HepG2 (cell line): ENCODE data around the gene DLEC1. TPM values are rescaled to one million over a fixed set of nuclear protein-coding genes. Genes with fewer than 3 reads are reported as not detected.

Experiments used
- DNMT1 ChIP-seq: sonication (generic); formaldehyde crosslinking; IDR thresholded peaks from 2 replicates; pipeline ENCODE4 v1.5.1; 2020; ENCODE audit warnings: mild to moderate bottlenecking, missing genetic modification reagents
- ETS1 ChIP-seq: sonication (generic); formaldehyde crosslinking; IDR thresholded peaks from 2 replicates; pipeline ENCODE4 v1.4.0; 2020; ENCODE audit warnings: missing genetic modification reagents
- GTF3A ChIP-seq: sonication (generic); formaldehyde crosslinking; conservative IDR thresholded peaks from 2 replicates; pipeline ENCODE4 v1.4.0; 2020; ENCODE audit warnings: mild to moderate bottlenecking, missing genetic modification reagents
- HMG20B ChIP-seq: conservative IDR thresholded peaks from 2 replicates; pipeline ENCODE4 v1.6.1; 2016; ENCODE audit warnings: missing genetic modification reagents, missing compliant biosample characterization
- MED8 ChIP-seq: sonication (generic); formaldehyde crosslinking; IDR thresholded peaks from 2 replicates; pipeline ENCODE4 v1.8.1; 2023; ENCODE audit warnings: mild to moderate bottlenecking, missing genetic modification reagents; ENCODE audit not compliant: insufficient replicate concordance
- MEF2D ChIP-seq: sonication (generic); formaldehyde crosslinking; IDR thresholded peaks from 2 replicates; pipeline ENCODE4 v1.5.1; 2020; ENCODE audit warnings: mild to moderate bottlenecking, missing genetic modification reagents
- MLLT10 ChIP-seq: sonication (generic); formaldehyde crosslinking; IDR thresholded peaks from 2 replicates; pipeline ENCODE4 v1.4.0; 2020; ENCODE audit warnings: missing genetic modification reagents
- NCOR1 ChIP-seq: fragments of 200-600 bp; sonication (generic); IDR thresholded peaks from 2 replicates; pipeline ENCODE4 v1.7.0; 2017; ENCODE audit warnings: antibody characterized with exemption, low read length, borderline replicate concordance
- PITX1 ChIP-seq: sonication (generic); formaldehyde crosslinking; IDR thresholded peaks from 2 replicates; pipeline ENCODE4 v1.5.1; 2020; ENCODE audit warnings: mild to moderate bottlenecking, missing genetic modification reagents
- PLRG1 ChIP-seq: fragments of 450-650 bp; conservative IDR thresholded peaks from 2 replicates; pipeline ENCODE4 v1.6.1; 2016
- SRSF1 ChIP-seq: fragments of 200-400 bp; formaldehyde crosslinking; optimal IDR thresholded peaks from 2 replicates; pipeline ENCODE3; 2017; ENCODE audit warnings: mild to moderate bottlenecking, low read depth, low read length, moderate library complexity
- U2AF1 ChIP-seq: fragments of 200-400 bp; formaldehyde crosslinking; optimal IDR thresholded peaks from 2 replicates; pipeline ENCODE3; 2017; ENCODE audit warnings: mild to moderate bottlenecking, low read depth, low read length
- ZC3H4 ChIP-seq: sonication (generic); formaldehyde crosslinking; IDR thresholded peaks from 2 replicates; pipeline ENCODE4 v1.4.0; 2020; ENCODE audit warnings: missing genetic modification reagents, borderline replicate concordance
- ZMAT3 ChIP-seq: sonication (generic); formaldehyde crosslinking; conservative IDR thresholded peaks from 2 replicates; pipeline ENCODE4 v1.7.0; 2021; ENCODE audit warnings: missing genetic modification reagents
- ZNF12 ChIP-seq: sonication (generic); formaldehyde crosslinking; IDR thresholded peaks from 2 replicates; pipeline ENCODE4 v1.5.0; 2020; ENCODE audit warnings: missing genetic modification reagents
- ZNF205 ChIP-seq: IDR thresholded peaks from 2 replicates; pipeline ENCODE4 v1.6.1; 2018; ENCODE audit warnings: missing biosample characterization, missing genetic modification reagents
- ZNF224 ChIP-seq: sonication (generic); formaldehyde crosslinking; IDR thresholded peaks from 2 replicates; pipeline ENCODE4 v1.5.0; 2020; ENCODE audit warnings: mild to moderate bottlenecking, missing genetic modification reagents
- ZNF30 ChIP-seq: sonication (generic); formaldehyde crosslinking; IDR thresholded peaks from 2 replicates; pipeline ENCODE4 v1.5.0; 2020; ENCODE audit warnings: mild to moderate bottlenecking, missing genetic modification reagents
- ZNF556 ChIP-seq: sonication (generic); formaldehyde crosslinking; IDR thresholded peaks from 2 replicates; pipeline ENCODE4 v1.4.0; 2020; ENCODE audit warnings: mild to moderate bottlenecking, missing genetic modification reagents, borderline replicate concordance
- ZNF644 ChIP-seq: IDR thresholded peaks from 2 replicates; pipeline ENCODE4 v1.6.1; 2016; ENCODE audit warnings: low read depth
- ZNF672 ChIP-seq: sonication (generic); formaldehyde crosslinking; IDR thresholded peaks from 2 replicates; pipeline ENCODE4 v1.8.1; 2022; ENCODE audit warnings: missing genetic modification reagents
- ZNF746 ChIP-seq: sonication (generic); formaldehyde crosslinking; IDR thresholded peaks from 2 replicates; pipeline ENCODE4 v1.8.0; 2022; ENCODE audit warnings: mild to moderate bottlenecking, missing genetic modification reagents
- polyA plus RNA-seq, 8 experiments: library from polyadenylated mRNA; depleted of rRNA in 3 of 8; stranded (reverse) in 7 of 8; unstranded in 1 of 8; fragments of >200 nt; fragmentation: Illumina TruSeq in 4 of 8; extraction: Trizol in 4 of 8; gene quantifications; 2 replicates each; pipeline versions ENCODE4 v1.2.1 to v1.2.3, GENCODE V29; 2011 to 2016; ENCODE audit warnings: low read depth in 4 of 8, missing spikeins in 1 of 8, mixed read lengths in 1 of 8; ENCODE audit not compliant: insufficient read depth in 1 of 8
- total RNA-seq, 5 experiments: library from RNA; depleted of rRNA; stranded (reverse); fragments of >200 nt; fragmentation: Illumina TruSeq; extraction: Trizol; gene quantifications; 2 replicates each; pipeline ENCODE4 v1.2.3, GENCODE V29; 2016; ENCODE audit warnings: low read depth in 1 of 5
- TF ChIP-seq, protein P1 (sequence below): sonication (generic); formaldehyde crosslinking; IDR thresholded peaks from 2 replicates; pipeline ENCODE4 v1.5.0; 2020; ENCODE audit warnings: missing genetic modification reagents
- TF ChIP-seq, protein P2 (sequence below), 2 experiments: sonication (generic) in 1 of 2; formaldehyde crosslinking in 1 of 2; IDR thresholded peaks; 2 replicates each; pipeline versions ENCODE4 v1.6.1 to v1.9.0; 2014 to 2022; ENCODE audit warnings: antibody characterized with exemption in 1 of 2, borderline replicate concordance in 1 of 2, inconsistent platforms in 1 of 2, low read depth in 1 of 2, missing genetic modification reagents in 1 of 2

The DLEC1 gene
- total and polyA plus RNA-seq, 2 of the 13 experiments (the other 11 are each of a cell fraction or from before 2014, with no cell fraction given) = 0.09 TPM; not detected in 1

DNA sequence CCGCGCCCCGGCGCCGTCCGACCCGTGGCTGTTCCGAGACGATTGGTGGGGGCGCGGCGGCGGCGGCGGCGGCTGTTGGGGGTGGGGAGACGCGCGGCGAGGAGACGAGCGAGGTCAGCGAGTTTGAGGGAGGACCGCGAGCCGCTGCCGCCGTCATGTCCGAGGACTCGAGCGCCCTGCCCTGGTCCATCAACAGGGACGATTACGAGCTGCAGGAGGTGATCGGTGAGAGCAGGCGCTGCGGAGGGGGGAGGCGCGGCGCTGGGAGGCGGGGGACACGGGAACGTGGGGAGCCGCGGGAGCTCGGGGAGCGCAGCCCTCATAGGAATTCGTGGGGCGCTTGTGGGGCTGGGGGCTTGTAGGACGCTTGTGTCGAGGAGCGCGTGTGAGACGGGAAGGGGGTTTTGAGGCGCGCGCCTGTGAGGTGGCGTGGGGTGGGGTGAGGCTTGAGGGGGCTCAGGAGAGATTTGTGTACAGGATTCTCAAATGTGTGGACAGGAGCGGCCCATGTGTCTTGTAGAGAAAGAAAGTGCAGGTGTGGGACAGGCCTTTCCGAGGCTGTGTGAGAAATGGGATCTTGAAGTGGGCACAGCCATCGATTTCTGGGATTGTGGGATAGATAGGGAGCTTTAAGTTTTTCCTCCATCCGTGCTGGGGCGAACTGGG is 126.8 kb downstream of the DLEC1 start (continued):
- no peak for TF ChIP-seq ZNF12 (CRISPR knock-in tag)
- TF ChIP-seq ZC3H4 (CRISPR knock-in tag) = no peak
- TF ChIP-seq U2AF1 = no peak
- no peak for TF ChIP-seq ZNF30 (CRISPR knock-in tag)
- peak; percentile 47; the same call in 1 of the 2 replicates for TF ChIP-seq ZNF672 (CRISPR knock-in tag)
- no peak for TF ChIP-seq PITX1 (CRISPR knock-in tag)
- no peak for TF ChIP-seq MEF2D (CRISPR knock-in tag)
- TF ChIP-seq HMG20B (CRISPR knock-in tag) = no peak
- TF ChIP-seq ETS1 (CRISPR knock-in tag) = no peak
- peak; percentile 10; the same call in 1 of the 2 replicates for TF ChIP-seq ZNF746 (CRISPR knock-in tag)
- TF ChIP-seq MLLT10 (CRISPR knock-in tag) = no peak
- no peak for TF ChIP-seq ZNF556 (CRISPR knock-in tag)
- no peak for TF ChIP-seq ZNF224
- TF ChIP-seq PLRG1 = no peak
- TF ChIP-seq ZNF205 (CRISPR knock-in tag) = no peak
- TF ChIP-seq SRSF1 = no peak
- TF ChIP-seq, protein P1, sequence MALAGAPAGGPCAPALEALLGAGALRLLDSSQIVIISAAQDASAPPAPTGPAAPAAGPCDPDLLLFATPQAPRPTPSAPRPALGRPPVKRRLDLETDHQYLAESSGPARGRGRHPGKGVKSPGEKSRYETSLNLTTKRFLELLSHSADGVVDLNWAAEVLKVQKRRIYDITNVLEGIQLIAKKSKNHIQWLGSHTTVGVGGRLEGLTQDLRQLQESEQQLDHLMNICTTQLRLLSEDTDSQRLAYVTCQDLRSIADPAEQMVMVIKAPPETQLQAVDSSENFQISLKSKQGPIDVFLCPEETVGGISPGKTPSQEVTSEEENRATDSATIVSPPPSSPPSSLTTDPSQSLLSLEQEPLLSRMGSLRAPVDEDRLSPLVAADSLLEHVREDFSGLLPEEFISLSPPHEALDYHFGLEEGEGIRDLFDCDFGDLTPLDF (CRISPR knock-in tag) = no peak
- TF ChIP-seq DNMT1 (CRISPR knock-in tag) = no peak; the same call in 1 of the 2 replicates
- TF ChIP-seq NCOR1 = no peak
- TF ChIP-seq, protein P2, sequence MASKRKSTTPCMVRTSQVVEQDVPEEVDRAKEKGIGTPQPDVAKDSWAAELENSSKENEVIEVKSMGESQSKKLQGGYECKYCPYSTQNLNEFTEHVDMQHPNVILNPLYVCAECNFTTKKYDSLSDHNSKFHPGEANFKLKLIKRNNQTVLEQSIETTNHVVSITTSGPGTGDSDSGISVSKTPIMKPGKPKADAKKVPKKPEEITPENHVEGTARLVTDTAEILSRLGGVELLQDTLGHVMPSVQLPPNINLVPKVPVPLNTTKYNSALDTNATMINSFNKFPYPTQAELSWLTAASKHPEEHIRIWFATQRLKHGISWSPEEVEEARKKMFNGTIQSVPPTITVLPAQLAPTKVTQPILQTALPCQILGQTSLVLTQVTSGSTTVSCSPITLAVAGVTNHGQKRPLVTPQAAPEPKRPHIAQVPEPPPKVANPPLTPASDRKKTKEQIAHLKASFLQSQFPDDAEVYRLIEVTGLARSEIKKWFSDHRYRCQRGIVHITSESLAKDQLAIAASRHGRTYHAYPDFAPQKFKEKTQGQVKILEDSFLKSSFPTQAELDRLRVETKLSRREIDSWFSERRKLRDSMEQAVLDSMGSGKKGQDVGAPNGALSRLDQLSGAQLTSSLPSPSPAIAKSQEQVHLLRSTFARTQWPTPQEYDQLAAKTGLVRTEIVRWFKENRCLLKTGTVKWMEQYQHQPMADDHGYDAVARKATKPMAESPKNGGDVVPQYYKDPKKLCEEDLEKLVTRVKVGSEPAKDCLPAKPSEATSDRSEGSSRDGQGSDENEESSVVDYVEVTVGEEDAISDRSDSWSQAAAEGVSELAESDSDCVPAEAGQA (IDR thresholded peaks at IDR 0.05; ENCODE audit: low read depth) = no peak
- TF ChIP-seq, protein P2 (CRISPR knock-in tag; IDR thresholded peaks at IDR 0.05; ENCODE audit: borderline replicate concordance) = no peak
- TF ChIP-seq ZNF644 = no peak
- TF ChIP-seq ZMAT3 (CRISPR knock-in tag) = no peak
- TF ChIP-seq GTF3A (CRISPR knock-in tag) = peak; percentile 84; the same call in 1 of the 2 replicates
- no peak for TF ChIP-seq MED8
